GM23338 (cell line): ENCODE measurements around the gene PGBD4. TPM values are rescaled to one million over a fixed set of nuclear protein-coding genes. Genes with fewer than 3 reads are reported as not detected.

Experiments used
- ATAC-seq: fragments of 200-7000 bp; cut with Tn5 transposase; 3 replicates; pipeline ENCODE4 v1.9.1; 2020
- DNase-seq: peaks from one replicate; pipeline ENCODE4 v3.0.0-alpha.2; 2015; ENCODE audit warnings: low spot score
- H2AFZ ChIP-seq: fragments of 200-600 bp; sonication (generic); 2 replicates; pipeline ENCODE4 v1.8.0; 2016; ENCODE audit warnings: antibody characterized with exemption, mild to moderate bottlenecking, moderate library complexity
- H3F3A ChIP-seq: fragments of 200-600 bp; sonication (generic); replicated peaks from 2 replicates; pipeline ENCODE4 v1.8.0; 2017; ENCODE audit warnings: antibody characterized with exemption, mixed run types, low read depth
- H3K27ac ChIP-seq: fragments of 200-600 bp; sonication (generic); 2 replicates; pipeline ENCODE4 v1.6.1; 2016; ENCODE audit warnings: low read depth
- H3K27me3 ChIP-seq: fragments of 200-600 bp; sonication (generic); 2 replicates; pipeline ENCODE4 v1.8.0; 2016; ENCODE audit warnings: mild to moderate bottlenecking, mixed run types, moderate library complexity; ENCODE audit not compliant: insufficient read depth
- H3K36me3 ChIP-seq: fragments of 200-600 bp; sonication (generic); 2 replicates; pipeline ENCODE4 v1.8.0; 2016; ENCODE audit warnings: mild to moderate bottlenecking; ENCODE audit not compliant: insufficient read depth
- H3K4me1 ChIP-seq: fragments of 200-600 bp; sonication (generic); 2 replicates; pipeline ENCODE4 v1.8.0; 2016; ENCODE audit warnings: mild to moderate bottlenecking, moderate library complexity; ENCODE audit not compliant: insufficient read depth
- H3K4me2 ChIP-seq: fragments of 200-600 bp; sonication (generic); 2 replicates; pipeline ENCODE4 v1.7.1; 2017; ENCODE audit warnings: mixed run types
- H3K4me3 ChIP-seq: fragments of 200-600 bp; sonication (generic); 2 replicates; pipeline ENCODE4 v1.6.1; 2016; ENCODE audit warnings: mixed run types
- H3K79me2 ChIP-seq: fragments of 200-600 bp; sonication (generic); replicated peaks from 2 replicates; pipeline ENCODE4 v1.8.0; 2017; ENCODE audit warnings: mild to moderate bottlenecking; ENCODE audit not compliant: insufficient read depth
- H3K9me2 ChIP-seq: fragments of 200-600 bp; sonication (generic); 2 replicates; pipeline ENCODE4 v1.8.0; 2017; ENCODE audit not compliant: insufficient read depth
- H4K20me1 ChIP-seq: fragments of 200-600 bp; sonication (generic); replicated peaks from 2 replicates; pipeline ENCODE4 v1.8.0; 2017; ENCODE audit warnings: mild to moderate bottlenecking; ENCODE audit not compliant: insufficient read depth
- H3K27ac Mint-ChIP-seq: 2 replicates; pipeline ENCODE4 v1.8.0; 2020; ENCODE audit warnings: inconsistent platforms, mild to moderate bottlenecking, moderate library complexity, mixed read lengths
- H3K27me3 Mint-ChIP-seq: 3 replicates; pipeline ENCODE4 v1.8.0; 2022; ENCODE audit warnings: low read depth, mild to moderate bottlenecking, moderate library complexity, mixed read lengths, inconsistent platforms; ENCODE audit not compliant: insufficient read depth, poor library complexity
- H3K36me3 Mint-ChIP-seq: 3 replicates; pipeline ENCODE4 v1.8.0; 2021; ENCODE audit warnings: low read depth, mild to moderate bottlenecking, inconsistent platforms, moderate library complexity, mixed read lengths
- H3K4me1 Mint-ChIP-seq: 3 replicates; pipeline ENCODE4 v1.8.0; 2020; ENCODE audit warnings: mild to moderate bottlenecking, inconsistent platforms, mixed read lengths
- H3K4me3 Mint-ChIP-seq: 3 replicates; pipeline ENCODE4 v1.8.0; 2021; ENCODE audit warnings: moderate library complexity, mild to moderate bottlenecking, inconsistent platforms, mixed read lengths
- H3K9me3 Mint-ChIP-seq: 3 replicates; pipeline ENCODE4 v1.8.0; 2020; ENCODE audit warnings: moderate library complexity, mild to moderate bottlenecking, inconsistent platforms, mixed read lengths
- CTCF ChIP-seq, 2 experiments: fragments of 200-600 bp in 1 of 2; sonication (generic) in 1 of 2; conservative IDR thresholded peaks; 2 replicates each; pipeline versions ENCODE4 v1.5.1 to v1.6.1; 2016 to 2017; ENCODE audit warnings: antibody characterized with exemption in 2 of 2, low read depth in 2 of 2, mild to moderate bottlenecking in 2 of 2, moderate library complexity in 1 of 2
- EZH2phosphoT487 ChIP-seq: fragments of 200-600 bp; sonication (generic); IDR thresholded peaks from one replicate; pipeline ENCODE4 v1.8.1; 2018; ENCODE audit warnings: antibody characterized with exemption; ENCODE audit not compliant: unreplicated experiment
- NANOG ChIP-seq: IDR thresholded peaks from 2 replicates; pipeline ENCODE4 v1.6.1; 2016; ENCODE audit warnings: antibody characterized with exemption, borderline replicate concordance
- polyA plus RNA-seq: library from polyadenylated mRNA; unstranded; fragments of >200 nt; fragmentation: Nextera tagmentation; extraction: Ambion mirVana; gene quantifications from 2 replicates; pipeline ENCODE4 v1.2.1, GENCODE V29; 2016
- total RNA-seq: library from RNA; depleted of rRNA; stranded (reverse); fragments of >200 nt; shearing (Covaris generic); gene quantifications from 2 replicates; pipeline ENCODE4 v1.2.3, GENCODE V29; 2014
- TF ChIP-seq, protein P1 (sequence below): IDR thresholded peaks from 2 replicates; pipeline ENCODE4 v1.6.1; 2016; ENCODE audit warnings: antibody characterized with exemption
- TF ChIP-seq, protein P2 (sequence below): IDR thresholded peaks from one replicate; pipeline ENCODE4 v1.6.1; 2018; ENCODE audit warnings: antibody characterized with exemption; ENCODE audit not compliant: unreplicated experiment

The PGBD4 gene
- total and polyA plus RNA-seq, 2 experiments from 2014 or later, result 0.50 to 0.66 TPM

GRCh38 chr15:34106423-34106822 is 4.5 kb downstream of the PGBD4 start:
- H3K9me2 ChIP-seq, result no peaks in the 10 kb centered on the region
- H3K27ac ChIP-seq, result no peak overlapping the region
- Mint-ChIP-seq H3K4me3 (no peak overlapping the region), H3K4me1 (peaks cover 6% of the 10 kb centered on the region; the same call in 2 of the 3 replicates), H3K36me3 (no peaks in the 10 kb centered on the region), H3K27ac (no peak overlapping the region), H3K9me3 (peaks cover 4% of the 10 kb centered on the region; the same call in 2 of the 3 replicates), H3K27me3 (peaks cover 9% of the 10 kb centered on the region)
- DNase-seq (no peak), ATAC-seq (no peak)
- no peaks in the 10 kb centered on the region for H3K4me1 ChIP-seq
- no peak overlapping the region for H3K4me2 ChIP-seq
- TF ChIP-seq, protein P1, sequence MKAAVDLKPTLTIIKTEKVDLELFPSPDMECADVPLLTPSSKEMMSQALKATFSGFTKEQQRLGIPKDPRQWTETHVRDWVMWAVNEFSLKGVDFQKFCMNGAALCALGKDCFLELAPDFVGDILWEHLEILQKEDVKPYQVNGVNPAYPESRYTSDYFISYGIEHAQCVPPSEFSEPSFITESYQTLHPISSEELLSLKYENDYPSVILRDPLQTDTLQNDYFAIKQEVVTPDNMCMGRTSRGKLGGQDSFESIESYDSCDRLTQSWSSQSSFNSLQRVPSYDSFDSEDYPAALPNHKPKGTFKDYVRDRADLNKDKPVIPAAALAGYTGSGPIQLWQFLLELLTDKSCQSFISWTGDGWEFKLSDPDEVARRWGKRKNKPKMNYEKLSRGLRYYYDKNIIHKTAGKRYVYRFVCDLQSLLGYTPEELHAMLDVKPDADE, result no peak
- TF ChIP-seq, protein P2, sequence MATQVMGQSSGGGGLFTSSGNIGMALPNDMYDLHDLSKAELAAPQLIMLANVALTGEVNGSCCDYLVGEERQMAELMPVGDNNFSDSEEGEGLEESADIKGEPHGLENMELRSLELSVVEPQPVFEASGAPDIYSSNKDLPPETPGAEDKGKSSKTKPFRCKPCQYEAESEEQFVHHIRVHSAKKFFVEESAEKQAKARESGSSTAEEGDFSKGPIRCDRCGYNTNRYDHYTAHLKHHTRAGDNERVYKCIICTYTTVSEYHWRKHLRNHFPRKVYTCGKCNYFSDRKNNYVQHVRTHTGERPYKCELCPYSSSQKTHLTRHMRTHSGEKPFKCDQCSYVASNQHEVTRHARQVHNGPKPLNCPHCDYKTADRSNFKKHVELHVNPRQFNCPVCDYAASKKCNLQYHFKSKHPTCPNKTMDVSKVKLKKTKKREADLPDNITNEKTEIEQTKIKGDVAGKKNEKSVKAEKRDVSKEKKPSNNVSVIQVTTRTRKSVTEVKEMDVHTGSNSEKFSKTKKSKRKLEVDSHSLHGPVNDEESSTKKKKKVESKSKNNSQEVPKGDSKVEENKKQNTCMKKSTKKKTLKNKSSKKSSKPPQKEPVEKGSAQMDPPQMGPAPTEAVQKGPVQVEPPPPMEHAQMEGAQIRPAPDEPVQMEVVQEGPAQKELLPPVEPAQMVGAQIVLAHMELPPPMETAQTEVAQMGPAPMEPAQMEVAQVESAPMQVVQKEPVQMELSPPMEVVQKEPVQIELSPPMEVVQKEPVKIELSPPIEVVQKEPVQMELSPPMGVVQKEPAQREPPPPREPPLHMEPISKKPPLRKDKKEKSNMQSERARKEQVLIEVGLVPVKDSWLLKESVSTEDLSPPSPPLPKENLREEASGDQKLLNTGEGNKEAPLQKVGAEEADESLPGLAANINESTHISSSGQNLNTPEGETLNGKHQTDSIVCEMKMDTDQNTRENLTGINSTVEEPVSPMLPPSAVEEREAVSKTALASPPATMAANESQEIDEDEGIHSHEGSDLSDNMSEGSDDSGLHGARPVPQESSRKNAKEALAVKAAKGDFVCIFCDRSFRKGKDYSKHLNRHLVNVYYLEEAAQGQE, result no peak
- TF ChIP-seq EZH2phosphoT487 (no peak), CTCF (conservative IDR thresholded peaks at IDR 0.05; ENCODE audit: low read depth in 2 of 2) (no peak)
- H2AFZ ChIP-seq, result no peak overlapping the region
- H3K36me3 ChIP-seq, result no peaks in the 10 kb centered on the region
- H3K79me2 ChIP-seq, result peaks cover 2% of the 10 kb centered on the region
- no peak overlapping the region for H3K4me3 ChIP-seq
- no peaks in the 10 kb centered on the region for H3K27me3 ChIP-seq
- H4K20me1 ChIP-seq, result no peaks in the 10 kb centered on the region
- 0 out of 2 replicates have a peak, but pooled peaks cover 3% of the 10 kb centered on the region for H3F3A ChIP-seq

GRCh38 chr15:34107315-34107714 is 5.4 kb downstream of the PGBD4 start:
- peaks cover 3% of the 10 kb centered on the region for H3K27me3 Mint-ChIP-seq
- H3K4me3 Mint-ChIP-seq, result no peak overlapping the region
- Histone ChIP-seq H3F3A (0 out of 2 replicates have a peak, but pooled peaks cover 3% of the 10 kb centered on the region), H3K79me2 (no peaks in the 10 kb centered on the region), H3K36me3 (no peaks in the 10 kb centered on the region), H3K4me1 (no peaks in the 10 kb centered on the region), H3K27me3 (no peaks in the 10 kb centered on the region), H4K20me1 (no peaks in the 10 kb centered on the region), H3K27ac (no peak overlapping the region), H3K4me2 (no peak overlapping the region), H2AFZ (no peak overlapping the region), H3K4me3 (no peak overlapping the region), H3K9me2 (no peaks in the 10 kb centered on the region)
- H3K9me3 Mint-ChIP-seq, result peaks cover 4% of the 10 kb centered on the region; the same call in 2 of the 3 replicates
- no peak for DNase-seq
- H3K27ac Mint-ChIP-seq, result no peak overlapping the region
- no peak for ATAC-seq
- H3K4me1 Mint-ChIP-seq, result peaks cover 6% of the 10 kb centered on the region; the same call in 2 of the 3 replicates
- no peaks in the 10 kb centered on the region for H3K36me3 Mint-ChIP-seq
- TF ChIP-seq NANOG (no peak), CTCF (conservative IDR thresholded peaks at IDR 0.05; ENCODE audit: low read depth in 2 of 2) (no peak)
